NCI-H2029 (cell line): ENCODE measurements around the gene CD63.

ENCODE experiments used
- DNase-seq: peaks from one replicate; lab custom pipeline; 2025; lab: John Stamatoyannopoulos, UW

The CD63 gene

DNA sequence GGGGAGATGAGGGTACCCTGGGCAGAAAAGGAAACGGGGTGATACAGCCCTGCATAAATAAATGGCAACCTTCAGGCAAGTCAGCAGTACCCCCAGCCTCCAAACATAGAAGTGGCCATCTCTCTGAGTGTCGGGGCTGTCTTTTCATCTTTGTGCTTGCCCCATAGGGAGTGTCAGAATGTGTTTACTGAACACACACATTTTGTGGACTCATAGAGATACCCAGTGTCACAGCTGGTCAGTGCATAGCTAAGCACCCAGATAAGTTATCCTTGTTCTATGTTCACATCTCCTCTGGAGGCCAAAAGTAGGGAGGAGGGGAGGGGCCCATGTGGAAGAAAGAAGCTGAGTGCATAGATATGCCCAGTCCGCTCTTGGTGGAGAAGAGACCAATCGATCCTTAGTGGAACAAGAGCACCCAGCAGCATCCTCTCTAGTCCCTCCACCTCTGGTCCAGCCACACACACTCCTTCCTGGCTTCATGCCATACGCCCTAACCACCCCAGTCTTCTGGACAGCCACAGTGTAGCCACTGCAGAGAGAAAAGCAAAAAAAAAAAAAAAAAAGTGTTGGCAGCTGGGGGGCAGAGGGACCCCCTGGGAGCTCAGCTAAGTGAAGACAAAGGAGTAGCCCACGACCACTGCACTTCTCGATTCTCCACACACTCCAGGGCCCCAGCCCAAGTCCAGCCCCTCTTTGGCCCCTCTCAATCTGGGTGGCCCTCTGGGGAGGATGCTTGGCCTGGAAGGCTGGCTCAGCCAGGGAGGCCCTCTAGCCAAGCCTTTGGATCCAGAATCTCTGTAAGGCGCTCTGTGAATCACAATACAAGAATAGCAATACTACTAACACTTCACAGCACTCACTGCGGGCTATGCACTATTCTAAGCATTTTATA, 23.7 kb downstream of the CD63 start:
- no peak for DNase-seq

DNA sequence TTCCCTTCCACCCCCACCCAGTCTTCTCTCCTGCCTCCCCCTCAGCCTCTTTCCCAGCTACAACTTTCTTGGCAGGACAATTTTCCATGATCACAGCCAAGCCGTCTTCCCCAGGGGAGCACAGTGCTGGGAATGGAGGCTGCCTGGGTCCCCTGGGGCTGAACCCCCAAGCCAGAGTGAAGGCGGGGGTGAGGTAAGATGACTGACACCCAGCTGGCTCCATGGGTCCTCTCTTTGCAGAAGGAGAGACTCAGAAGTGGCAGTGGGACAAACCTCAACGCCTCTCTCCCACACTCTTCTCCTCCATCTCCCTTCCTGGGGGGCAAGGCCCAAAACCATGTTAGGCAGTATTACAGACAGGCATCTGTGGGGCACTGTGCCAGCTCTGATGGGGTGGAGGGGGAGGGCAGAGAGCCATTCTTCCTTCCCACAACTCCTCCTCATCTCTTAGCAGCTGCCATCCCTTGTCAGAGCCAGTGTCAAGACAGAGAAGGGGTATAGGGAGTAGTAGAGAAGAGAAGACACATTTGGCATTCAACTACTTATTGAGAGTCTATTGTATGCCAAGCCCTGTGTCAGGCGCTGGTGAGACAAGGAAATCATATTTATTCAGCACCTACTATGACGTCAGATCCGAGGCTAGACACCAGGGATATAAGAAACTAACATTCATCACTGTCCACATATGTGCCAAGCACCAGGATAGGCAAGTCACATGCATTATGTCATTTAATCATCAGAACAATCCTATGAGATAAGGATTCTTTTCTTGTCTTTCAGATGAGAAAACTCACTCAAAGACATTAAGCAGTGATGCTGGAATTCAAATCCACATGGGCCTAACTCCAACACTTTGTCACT, 24.7 kb downstream of the CD63 start:
- no peak for DNase-seq

DNA sequence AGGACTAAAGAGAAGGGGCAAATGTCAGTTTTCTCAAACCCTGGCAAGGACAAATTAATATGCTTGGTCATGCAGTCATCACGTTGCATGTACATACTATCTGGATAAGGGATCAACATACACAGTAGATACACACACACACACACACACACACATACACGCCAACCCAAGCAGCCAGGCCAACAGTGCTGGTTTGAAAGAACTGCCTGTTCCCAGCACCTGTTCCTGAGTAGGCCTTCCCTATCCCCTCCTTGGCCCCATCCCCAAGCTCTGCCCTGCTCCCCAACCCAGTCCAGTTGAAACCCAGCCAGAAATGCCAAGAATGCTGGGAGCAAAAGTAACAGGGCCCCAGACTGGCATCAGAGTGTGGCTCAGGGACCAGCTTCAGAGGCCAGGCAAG, 25.5 kb downstream of the CD63 start:
- DNase-seq, result no peak

DNA sequence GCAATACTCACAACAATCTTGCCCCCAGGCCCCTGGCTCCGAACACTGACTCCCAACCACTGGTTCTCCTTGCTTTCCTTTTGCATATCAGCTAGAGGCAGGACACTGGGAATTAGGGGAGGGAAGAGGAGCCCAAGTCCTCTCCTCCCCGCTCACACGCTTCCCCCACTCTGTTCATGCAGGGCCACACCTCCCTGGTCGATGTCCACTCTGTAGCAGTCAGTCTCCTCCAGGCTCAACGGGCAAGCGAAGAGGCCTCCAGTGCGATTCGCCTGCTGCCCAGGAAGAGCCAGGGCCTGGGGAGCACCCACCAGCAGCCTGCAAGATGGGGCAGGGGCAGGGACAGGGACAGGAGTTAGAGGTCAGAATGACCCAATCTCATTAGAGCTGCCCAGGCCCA, 25.9 kb downstream of the CD63 start:
- no peak for DNase-seq

DNA sequence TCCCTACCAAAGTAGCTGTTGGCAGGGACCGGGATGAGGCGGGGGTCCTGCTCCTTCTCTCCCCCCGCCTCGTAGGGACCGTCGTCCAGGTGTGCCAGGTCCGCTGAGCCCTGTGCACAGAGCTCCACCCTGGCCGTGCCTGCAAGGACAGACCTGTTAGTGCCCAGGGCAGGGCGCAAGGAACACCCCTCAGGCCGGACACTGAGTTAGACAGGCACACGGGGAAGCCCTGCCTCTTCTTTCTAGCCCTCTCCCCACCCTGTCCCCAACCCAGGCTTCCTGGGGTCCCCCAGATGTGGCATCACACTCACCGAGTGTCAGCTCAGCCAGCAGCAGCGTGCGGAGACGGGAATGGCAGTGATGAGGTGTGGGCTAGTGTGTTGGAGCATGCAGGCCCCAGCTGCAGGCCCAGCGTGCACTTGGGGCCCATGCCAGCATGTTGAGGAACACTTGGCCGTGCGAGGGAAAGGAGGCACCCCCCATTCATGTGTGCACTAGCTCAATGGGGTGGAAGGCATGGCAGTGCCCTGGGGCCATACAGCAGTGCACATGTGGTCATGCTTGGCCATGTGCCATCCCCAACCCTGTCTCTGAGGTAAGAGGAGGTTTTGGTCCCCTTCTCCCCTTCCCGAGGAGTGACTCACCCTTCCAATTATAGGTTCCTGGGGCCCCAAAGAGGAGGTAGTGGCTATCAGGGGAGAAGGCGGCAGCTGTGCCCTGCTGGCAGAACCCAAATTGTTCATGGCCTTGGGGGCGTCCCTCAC, 28.4 kb downstream of the CD63 start:
- DNase-seq, result no peak

DNA sequence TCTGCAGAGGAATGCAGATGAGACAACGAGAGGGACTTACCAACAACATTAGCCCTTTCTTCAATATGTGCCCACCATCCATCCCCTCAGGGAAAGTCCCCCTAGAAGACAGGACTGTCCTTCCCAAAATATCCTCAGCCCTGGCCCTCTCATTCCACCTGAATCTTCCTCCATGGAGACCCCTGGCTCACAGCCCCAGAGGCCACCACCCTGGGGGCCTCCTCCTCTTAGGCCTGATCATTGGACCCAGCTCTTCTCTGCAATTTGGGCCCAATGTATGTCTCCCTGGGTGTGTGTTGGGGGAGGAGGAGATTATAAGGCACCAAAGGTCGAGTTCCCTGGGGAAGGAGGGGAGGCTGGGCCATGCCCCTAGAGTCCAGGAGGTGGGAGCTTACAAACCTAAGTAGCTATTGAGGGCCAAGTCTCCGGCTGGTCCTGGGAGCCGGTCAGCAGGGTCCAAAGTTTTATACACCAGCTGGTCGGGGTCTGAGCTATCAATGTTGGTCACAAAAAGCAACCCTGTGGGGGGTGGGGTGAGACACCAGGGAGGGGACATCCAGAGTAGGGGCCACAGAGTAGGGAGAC, 29.2 kb downstream of the CD63 start:
- DNase-seq, result no peak

DNA sequence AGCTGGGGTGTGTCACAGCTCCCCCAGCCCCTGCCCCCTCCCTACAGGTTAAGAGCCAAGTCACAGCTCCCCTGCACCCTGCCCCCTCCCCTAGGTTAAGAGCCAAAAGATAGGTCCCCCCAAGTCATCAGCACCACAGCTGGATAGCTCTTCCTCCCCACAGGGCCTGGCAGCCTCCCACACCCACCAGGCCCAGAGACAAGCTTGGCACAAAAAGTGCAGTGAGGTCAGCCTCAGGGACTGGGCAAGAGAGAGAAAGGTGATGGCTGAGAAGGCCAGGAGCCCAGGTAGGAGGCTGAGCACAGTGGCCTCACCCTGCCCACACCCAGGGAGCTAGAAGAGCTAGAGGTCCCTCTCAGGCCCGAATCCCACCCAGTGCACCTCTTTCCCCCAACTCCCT, 29.8 kb downstream of the CD63 start:
- DNase-seq, result no peak

DNA sequence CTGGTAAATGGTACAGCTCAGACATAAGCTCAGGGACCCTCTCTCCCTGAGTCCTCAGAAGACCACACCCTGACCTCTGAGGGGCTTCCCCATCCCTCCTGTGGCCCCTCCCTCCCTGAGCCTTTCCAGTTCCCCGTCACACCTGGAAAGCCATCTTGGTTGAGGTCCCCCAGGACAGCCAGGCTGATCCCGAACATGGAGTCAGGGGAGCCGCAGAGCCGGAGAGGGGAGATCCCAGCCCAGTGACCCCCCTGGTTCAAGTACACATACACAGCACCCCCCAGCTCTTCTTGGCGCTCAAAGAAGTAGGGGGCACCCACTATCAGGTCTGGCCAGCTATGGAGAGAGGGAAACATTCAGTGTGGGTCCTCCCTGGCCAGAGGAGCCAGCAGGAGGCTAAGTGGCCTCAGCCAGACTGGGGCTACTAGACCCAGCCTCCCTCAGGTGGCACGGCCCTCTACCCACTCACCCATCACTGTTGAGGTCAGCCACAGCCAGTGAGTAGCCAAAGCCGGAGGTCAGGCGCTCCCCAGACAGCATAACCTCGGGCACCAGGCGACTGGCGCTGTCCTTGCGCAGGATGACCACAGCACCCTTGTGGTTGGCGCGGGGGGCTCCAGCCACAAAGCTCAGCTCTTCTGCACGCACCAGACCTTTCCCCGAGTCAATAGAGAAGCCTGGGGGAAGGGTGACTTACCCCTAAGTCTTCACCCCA, 30.4 kb downstream of the CD63 start:
- DNase-seq, result no peak

DNA sequence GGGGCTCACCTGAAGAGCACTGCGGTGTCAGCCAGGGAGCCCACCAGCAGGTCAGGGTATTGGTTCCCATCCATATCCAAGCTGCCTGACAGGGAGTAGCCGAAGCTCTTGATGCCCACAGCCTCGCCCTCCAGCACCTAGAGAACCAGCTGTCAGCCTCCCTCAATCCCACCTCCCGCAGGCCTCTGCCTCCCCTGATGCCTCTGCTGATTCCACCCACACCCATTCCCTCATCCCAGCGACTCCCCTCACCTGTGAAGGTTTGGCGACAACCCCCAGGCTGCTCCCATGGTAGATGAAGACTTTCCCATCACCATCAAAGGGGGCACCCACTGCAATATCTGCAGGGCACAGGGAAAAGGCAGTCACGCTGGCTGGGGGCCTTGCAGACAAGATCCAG, 31.1 kb downstream of the CD63 start:
- no peak for DNase-seq

DNA sequence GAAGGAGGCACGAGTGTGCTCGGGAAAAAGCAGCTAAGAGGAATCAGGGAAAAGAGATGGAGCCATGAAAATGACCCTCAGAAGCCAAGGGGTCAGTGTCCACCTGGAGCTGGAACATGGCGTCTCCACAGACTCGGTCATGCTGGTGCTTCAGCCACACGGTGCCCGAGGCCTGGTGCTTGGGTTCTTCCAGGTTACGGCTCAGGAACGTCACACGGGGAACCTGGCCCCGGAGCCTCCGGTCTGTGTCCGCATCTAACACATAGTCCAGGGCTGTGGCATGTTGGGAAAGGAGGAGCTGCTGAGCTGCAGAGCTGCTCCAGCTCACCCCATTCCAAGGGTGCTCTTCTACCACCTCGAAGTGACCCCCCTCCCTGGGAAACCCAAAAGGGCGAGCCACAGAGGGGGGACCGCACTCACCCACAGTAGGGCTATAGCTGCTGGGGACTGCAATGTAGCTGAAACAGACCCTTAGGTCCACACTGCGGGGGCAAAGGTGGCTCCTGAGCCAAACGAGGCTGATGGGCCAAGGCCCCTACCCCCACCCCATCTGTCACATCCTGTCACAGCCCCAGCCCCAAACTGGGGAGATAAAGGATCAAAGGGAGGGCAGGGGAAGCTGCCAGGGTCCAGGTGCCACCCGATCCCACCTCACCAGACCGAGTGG, 31.9 kb downstream of the CD63 start:
- no peak for DNase-seq

DNA sequence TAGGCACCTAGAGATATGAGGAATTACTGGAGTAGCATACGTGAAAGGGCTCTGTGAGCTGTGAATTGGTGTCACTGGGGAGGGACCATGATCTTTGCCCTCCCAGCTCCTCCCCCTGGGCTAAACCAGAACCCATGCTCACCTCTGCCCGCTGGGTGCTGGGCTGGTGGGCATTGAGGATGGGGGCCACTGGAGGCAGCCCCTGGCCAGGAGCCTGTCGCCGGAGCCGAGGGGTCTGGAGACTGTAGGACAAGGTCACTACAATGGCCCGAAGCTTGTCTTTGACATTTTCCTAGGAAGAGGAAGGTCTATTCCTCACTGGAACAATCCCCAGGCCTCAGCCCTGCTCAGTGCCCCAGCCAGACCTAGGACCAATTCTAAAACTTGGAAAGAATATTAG, 32.7 kb downstream of the CD63 start:
- no peak for DNase-seq

DNA sequence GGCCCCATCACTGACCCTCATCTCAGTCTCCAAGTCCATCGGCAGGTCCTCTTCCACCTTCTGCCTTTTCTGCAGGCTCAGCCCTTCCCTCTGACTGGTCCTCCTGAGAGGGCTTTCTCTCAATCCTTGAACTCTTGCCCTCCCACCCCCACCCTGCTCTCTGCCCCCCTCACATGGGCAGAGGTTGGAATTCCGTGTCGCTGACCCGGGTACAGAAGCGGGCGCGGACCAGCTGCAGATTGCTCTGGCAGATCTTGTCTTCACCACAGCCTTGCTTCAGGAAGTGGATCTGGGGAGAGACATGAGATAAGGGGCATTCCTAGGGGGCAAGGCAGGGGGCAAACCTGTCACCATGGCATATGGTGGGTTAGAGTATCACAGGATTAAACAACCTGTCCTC, 33.5 kb downstream of the CD63 start:
- no peak for DNase-seq

DNA sequence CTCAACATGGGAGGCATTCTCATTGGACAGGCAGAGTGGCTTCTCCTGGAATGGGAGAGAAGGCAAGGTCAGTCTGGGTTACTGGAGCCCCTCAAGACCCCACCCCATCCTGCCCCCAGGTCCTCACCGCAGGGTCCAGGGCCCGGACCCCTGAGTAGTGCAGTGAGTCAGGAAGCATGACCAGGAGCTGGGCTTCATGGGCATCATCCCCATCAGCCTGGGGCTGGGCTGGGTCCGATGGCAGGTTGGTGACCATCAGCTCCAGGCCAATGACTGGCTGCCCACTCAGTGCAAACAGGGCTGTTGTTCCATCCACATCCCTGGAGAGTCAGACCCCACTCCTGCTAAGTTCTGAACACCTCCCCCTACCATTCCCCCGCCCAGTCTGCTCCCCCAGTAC, 34.2 kb downstream of the CD63 start:
- no peak for DNase-seq

DNA sequence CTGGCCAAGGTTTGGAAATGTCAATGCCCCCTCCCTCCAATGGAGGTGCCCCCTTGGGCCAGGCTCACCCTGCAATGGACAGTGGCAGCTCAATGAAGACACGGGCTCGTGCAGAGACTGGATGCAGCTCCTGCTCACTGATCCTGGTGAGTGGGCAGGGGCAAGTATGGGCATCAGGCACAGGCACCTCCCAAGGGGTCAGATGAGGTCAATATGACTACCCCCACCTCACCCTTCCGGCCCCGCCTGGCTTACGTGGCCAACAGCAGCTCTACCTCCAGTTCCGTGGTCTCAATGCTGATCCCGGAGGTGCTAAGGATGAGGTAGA, 34.7 kb downstream of the CD63 start:
- no peak for DNase-seq

DNA sequence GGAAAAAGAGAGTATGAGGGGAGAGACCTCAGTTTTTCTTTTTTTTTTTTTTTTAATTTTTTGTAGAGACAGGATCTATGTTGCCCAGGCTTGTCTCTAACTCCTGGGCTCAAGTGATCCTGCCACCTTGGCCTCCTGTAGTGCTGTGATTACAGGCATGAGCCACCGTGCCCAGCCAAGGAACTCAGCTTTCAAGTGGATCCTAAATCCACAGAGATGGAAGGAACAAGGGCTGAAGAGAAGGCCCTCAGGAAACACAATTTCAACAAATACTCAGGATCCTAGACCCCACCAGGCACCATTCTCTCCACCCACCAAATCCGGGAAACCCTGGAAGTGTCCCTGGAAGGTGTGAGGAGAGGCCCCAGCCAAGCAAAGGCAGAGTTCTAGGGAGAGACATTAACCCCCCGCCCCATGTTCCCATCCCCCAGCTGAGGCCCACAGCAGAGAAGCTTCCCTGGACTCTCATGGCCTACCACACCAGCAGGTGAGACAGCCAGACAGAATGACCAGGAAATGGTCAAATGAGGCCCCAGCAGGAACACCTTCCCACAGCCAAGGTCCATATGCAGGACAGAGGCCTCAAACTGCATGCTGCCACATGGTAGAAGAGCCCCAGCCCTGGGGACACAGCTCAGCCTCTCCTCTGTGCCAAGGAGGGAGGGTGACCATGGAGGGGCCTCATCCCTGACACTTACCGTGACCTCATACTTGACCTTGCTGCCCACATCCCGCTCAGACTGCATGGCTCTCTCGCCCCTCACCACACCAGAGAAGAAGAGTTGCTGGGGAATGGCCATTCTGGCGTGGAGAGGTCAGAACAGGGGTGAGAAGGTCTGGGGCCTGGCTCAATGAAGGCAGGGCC, 35.3 kb downstream of the CD63 start:
- no peak for DNase-seq

DNA sequence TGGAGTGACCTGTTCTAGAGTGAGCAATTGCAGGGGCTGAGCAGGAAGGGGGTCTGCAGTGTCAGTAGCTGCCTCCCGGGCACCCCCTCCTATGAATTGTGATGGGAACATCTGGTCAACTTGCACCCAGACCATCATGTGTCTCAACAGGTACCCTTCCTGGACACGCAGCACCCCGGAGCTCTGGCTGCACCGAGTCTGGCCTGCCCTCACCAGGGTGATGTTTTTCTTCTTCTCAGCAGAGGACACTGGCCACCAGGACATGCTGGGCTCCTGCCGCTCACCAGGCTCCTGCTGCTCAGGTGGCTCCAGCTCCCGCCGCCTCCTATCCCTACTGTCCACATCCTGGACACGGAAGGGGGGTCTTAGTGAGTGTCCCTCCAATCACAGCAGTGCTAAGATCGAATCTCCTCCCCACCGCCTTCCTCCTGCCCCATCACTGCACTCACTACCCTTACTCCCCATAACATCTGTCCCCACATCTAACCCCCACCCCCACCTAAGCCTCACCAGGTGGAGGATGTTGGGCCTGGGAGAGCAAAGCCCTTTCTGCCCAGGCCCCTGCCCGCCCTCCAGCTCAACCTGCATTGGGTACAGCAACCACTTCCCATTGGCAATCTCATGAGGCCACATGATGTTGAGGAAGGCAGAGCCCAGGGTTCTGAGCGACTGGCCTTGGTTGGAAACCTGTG, 36.0 kb downstream of the CD63 start:
- no peak for DNase-seq

DNA sequence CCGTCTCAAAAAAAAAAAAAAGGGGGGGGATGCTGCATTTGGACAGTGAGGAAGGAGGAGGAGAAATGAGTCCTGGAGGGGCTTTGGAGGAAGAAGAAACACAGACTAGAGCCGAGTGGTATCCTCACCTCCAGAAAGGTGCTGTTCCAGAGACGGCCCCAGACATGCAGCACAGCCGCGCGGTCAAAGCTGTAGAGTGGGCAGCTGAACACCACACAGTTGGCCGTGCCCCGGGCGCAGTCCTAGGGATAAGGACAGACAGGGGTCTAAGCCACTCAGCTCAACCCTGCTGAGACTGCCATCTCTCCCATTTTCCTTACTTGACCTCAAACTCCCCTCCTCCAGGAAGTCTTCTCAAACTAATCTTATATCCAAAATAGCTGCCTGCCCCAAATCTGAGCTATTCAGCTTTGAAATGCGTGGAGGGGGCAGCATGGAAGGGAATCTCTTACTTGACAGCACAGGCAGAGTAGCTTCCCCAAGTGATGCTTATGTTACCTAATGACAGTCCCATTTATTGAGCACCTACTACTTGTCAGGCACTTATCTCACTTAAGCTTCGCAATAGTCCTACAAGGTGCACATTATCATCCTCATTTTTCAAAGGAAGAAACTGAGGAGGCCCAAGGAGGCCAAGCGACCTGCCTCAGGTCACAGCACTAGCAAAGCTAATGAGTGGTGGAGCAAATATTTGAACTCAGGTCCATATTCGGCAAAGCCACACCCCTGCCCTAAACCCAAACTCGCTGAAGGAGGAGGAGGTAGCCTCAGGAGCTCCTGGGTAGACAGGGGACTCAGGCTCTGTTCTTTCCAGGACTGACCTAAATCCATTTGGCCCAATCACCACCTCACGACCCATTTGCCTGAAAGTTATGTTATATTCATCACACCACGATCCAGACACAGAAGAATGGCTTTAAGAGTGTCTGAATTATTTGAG, 39.8 kb downstream of the CD63 start:
- no peak for DNase-seq

DNA sequence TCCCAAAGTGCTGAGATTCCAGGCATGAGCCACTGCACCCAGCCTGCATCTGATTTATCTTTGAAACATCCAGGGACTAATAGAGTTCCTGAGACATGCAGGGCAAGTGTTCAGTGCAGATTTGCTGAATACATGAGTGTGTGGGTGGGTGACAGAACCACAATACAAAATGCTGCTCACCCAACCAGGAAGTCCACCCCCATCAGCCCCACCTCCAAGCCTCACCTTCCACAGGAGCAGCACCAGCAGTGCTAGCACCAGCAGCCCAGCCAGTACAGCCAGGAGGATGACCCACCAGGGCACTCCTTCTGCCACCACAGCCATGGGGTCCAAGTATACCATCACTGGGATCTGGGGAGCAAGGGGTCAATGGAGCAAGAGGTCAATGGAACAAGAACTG, 41.1 kb downstream of the CD63 start:
- DNase-seq, result no peak
